ENCODE results near the gene PRKCE. TPM values are rescaled to one million over a fixed set of nuclear protein-coding genes. Genes with fewer than 3 reads are reported as not detected.

PRKCE gene
- total RNA-seq, 1 experiment from 2014 or later, result 1.3 TPM

GRCh38 chr2:45773909-45774308 lies 122.4 kb downstream of the PRKCE start:
- Histone ChIP-seq H4K91ac (ENCODE audit: insufficient read length, low read depth, low read length) (no peak overlapping the region), H3K23ac (ENCODE audit: insufficient read length, low read depth, low read length) (no peak overlapping the region), H3K9ac (ENCODE audit: extremely low read depth, insufficient read length, low read length) (no peak overlapping the region), H3K9me3 (ENCODE audit: control insufficient read depth, low read depth, low read length) (no peaks in the 10 kb centered on the region), H3K4me2 (ENCODE audit: insufficient read depth, insufficient read length, low read length) (no peak overlapping the region), H2AK5ac (ENCODE audit: insufficient read length, low read length) (no peak overlapping the region), H3K27ac (ENCODE audit: insufficient read length, low read depth, low read length) (no peak overlapping the region), H3K79me2 (ENCODE audit: insufficient read depth, low read length) (no peaks in the 10 kb centered on the region), H2BK20ac (ENCODE audit: low read depth, low read length, poor library complexity, severe bottlenecking) (no peak overlapping the region), H2BK15ac (ENCODE audit: low read depth, low read length) (no peak overlapping the region), H3K4me1 (ENCODE audit: insufficient read depth, low read length) (no peaks in the 10 kb centered on the region), H3K4ac (ENCODE audit: low read depth, low read length) (no peak overlapping the region), H2BK12ac (ENCODE audit: insufficient read length, low read depth, low read length) (no peak overlapping the region), H3K23me2 (ENCODE audit: insufficient read length, low read depth, low read length, poor library complexity, severe bottlenecking) (no peaks in the 10 kb centered on the region), H3K56ac (ENCODE audit: insufficient read length, low read depth, low read length) (no peak overlapping the region), H3T11ph (ENCODE audit: low read length) (no peak overlapping the region), H4K20me1 (ENCODE audit: control insufficient read depth, insufficient read depth, insufficient read length) (no peaks in the 10 kb centered on the region), H4K8ac (replicated peaks; ENCODE audit: insufficient read length, low read depth, low read length) (no peak overlapping the region), H2BK120ac (ENCODE audit: low read depth, low read length, poor library complexity, severe bottlenecking) (no peak overlapping the region), H4K5ac (ENCODE audit: insufficient read length, low read depth, low read length) (no peak overlapping the region), H3K79me1 (ENCODE audit: insufficient read depth, low read depth, low read length, poor library complexity, severe bottlenecking) (no peaks in the 10 kb centered on the region), H3K27me3 (ENCODE audit: insufficient read depth, low read length) (no peaks in the 10 kb centered on the region), H2AFZ (ENCODE audit: low read length) (no peak overlapping the region), H2BK5ac (ENCODE audit: insufficient read length, low read length) (no peak overlapping the region), H3K14ac (ENCODE audit: insufficient read depth, low read length) (no peak overlapping the region), H3K18ac (ENCODE audit: insufficient read length, low read depth, low read length) (no peak overlapping the region)
- Mint-ChIP-seq H3K4me3 (no peak overlapping the region), H3K27me3 (ENCODE audit: low read depth) (peaks cover 2% of the 10 kb centered on the region; the same call in 1 of the 2 replicates), H3K4me1 (peaks cover 23 to 34% of the 10 kb centered on the region in 2 experiments), H3K36me3 (ENCODE audit: insufficient read depth in 1 of 3, low read depth in 3 of 3) (no peaks in the 10 kb centered on the region), H3K27ac (no peak overlapping the region), H3K9me3 (no peaks in the 10 kb centered on the region)
- no CpG with 5 or more reads among the region's 9 CpGs for WGBS (ENCODE audit: extremely low coverage, insufficient read length, low lambda C conversion rate)
- DNase-seq, result no peak
- no peak for TF ChIP-seq CTCF (conservative IDR thresholded peaks at IDR 0.05)
